ENCODE results near the gene RPS6KB2.
"Not testable (repeated sequence)": the region's sequence is repeated elsewhere in the genome, so short reads cannot be mapped to it uniquely, and the experiment has no call there.

Gene RPS6KB2

GRCh38 chr11:67423891-67424613 is 4.2 kb upstream of the RPS6KB2 start:
- DNase-seq (ENCODE audit: extremely low spot score), result no peak
- POLR2A ChIA-PET, result interaction anchor here (1.4 to 1.8 kb wide), 3 partner anchors 19 to 32 kb away, joined by 3 to 9 read pairs (median 3); partner anchors contain the start of genes CORO1B, PPP1CA and RAD9A
- TF ChIP-seq FOXM1 (IDR thresholded peaks at IDR 0.05; ENCODE audit: borderline replicate concordance) (no peak), CTBP1 (IDR thresholded peaks at IDR 0.05; ENCODE audit: borderline replicate concordance) (no peak), ARNT (IDR thresholded peaks at IDR 0.05) (no peak), LEF1 (IDR thresholded peaks at IDR 0.05; ENCODE audit: borderline replicate concordance) (no peak), SP1 (IDR thresholded peaks at IDR 0.05) (no peak), SUZ12 (IDR thresholded peaks at IDR 0.05) (no peak), L3MBTL2 (conservative IDR thresholded peaks at IDR 0.05) (no peak), NFRKB (IDR thresholded peaks at IDR 0.05) (no peak), TARDBP (IDR thresholded peaks at IDR 0.05) (no peak), HDGF (IDR thresholded peaks at IDR 0.05; ENCODE audit: borderline replicate concordance) (no peak), ELF4 (IDR thresholded peaks at IDR 0.05) (no peak), BHLHE40 (IDR thresholded peaks at IDR 0.05; ENCODE audit: borderline replicate concordance) (no peak)
- CTCF ChIA-PET, result no interaction called here

GRCh38 chr11:67427364-67427859 is 882 bp upstream of the RPS6KB2 start:
- CTCF ChIA-PET; DNase-seq (ENCODE audit: extremely low spot score): not testable (repeated sequence)
- POLR2A ChIA-PET, result interaction anchor here (1.2 to 3.2 kb wide), 3 partner anchors 8 to 36 kb away, joined by 3 to 11 read pairs (median 8); partner anchors contain the start of genes RAD9A and TBC1D10C

DNA sequence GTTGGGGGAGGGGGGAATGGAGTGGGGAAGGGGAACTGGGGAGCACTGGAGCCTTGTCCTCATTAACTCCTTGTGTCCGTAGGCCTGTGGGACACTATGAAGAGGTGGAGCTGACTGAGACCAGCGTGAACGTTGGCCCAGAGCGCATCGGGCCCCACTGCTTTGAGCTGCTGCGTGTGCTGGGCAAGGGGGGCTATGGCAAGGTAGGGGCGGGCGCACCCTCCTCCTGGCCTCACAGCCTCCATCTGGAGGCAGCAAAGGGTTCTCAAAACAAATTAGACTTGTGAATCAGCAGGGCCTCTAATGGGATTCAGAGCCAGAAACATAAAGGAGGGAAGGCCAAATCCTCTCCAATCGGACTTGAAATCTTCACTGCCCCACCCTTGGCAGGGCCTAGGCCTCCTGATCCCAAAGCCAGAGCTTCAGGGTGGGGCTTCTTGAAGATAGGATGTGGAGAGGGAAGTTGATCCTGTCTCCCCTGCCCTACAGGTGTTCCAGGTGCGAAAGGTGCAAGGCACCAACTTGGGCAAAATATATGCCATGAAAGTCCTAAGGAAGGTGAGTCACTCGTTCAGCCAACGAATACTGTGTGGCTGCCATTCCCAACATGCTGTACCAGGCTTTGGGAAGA is 859 bp downstream of the RPS6KB2 start:
- CTCF ChIA-PET, result no interaction called here
- no peak for TF ChIP-seq BHLHE40 (IDR thresholded peaks at IDR 0.05; ENCODE audit: borderline replicate concordance)
- no peak for DNase-seq (ENCODE audit: extremely low spot score)
- POLR2A ChIA-PET, result interaction anchor here (1.2 to 3.2 kb wide), 12 partner anchors 9 to 62 kb away, joined by 3 to 12 read pairs (median 6); partner anchors contain the start of genes CORO1B, PPP1CA, RAD9A and TMEM134

DNA sequence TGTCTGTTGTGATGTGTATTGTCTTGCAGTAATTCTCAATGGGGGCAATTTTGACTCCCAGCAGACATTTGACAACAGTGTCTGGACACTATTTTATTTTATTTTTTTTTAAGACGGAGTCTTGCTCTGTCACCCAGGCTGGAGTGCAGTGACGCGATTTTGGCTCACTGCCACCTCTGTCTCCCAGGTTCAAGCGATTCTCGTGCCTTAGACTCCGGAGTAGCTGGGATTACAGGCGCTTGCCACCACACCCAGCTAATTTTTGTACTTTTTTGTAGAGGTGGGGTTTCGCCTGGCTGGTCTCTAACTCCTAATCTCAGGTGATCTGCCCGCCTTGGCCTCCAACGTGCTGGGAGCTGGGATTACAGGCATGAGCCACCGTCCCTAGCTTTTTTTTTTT is 1.4 kb downstream of the RPS6KB2 start:
- ChIA-PET CTCF (no interaction called here), POLR2A (interaction anchor here (1.2 to 3.2 kb wide), 6 partner anchors 8 to 39 kb away, joined by 4 to 12 read pairs (median 8); partner anchors contain the start of genes PPP1CA and TMEM134)
- DNase-seq (ENCODE audit: extremely low spot score), result no peak
- TF ChIP-seq SUZ12 (IDR thresholded peaks at IDR 0.05), result no peak
- no peak for TF ChIP-seq BHLHE40 (IDR thresholded peaks at IDR 0.05; ENCODE audit: borderline replicate concordance)
- TF ChIP-seq TARDBP (IDR thresholded peaks at IDR 0.05), result no peak
- no peak for TF ChIP-seq FOXM1 (IDR thresholded peaks at IDR 0.05; ENCODE audit: borderline replicate concordance)
- no peak for TF ChIP-seq HDGF (IDR thresholded peaks at IDR 0.05; ENCODE audit: borderline replicate concordance)
- TF ChIP-seq ELF4 (IDR thresholded peaks at IDR 0.05), result no peak
- TF ChIP-seq FOXK2 (IDR thresholded peaks at IDR 0.05), result no peak
- TF ChIP-seq LEF1 (IDR thresholded peaks at IDR 0.05; ENCODE audit: borderline replicate concordance), result no peak

- ChIA-PET CTCF (interaction anchor here (0.6 to 0.7 kb wide), 2 partner anchors 11 to 177 kb away, joined by 3 to 7 read pairs; no protein-coding TSS in a partner anchor), POLR2A (interaction anchor here (1.0 kb wide), 1 partner anchor 34 kb away, joined by 3 read pairs; no protein-coding TSS in a partner anchor)
- no peak for DNase-seq (ENCODE audit: extremely low spot score)
- TF ChIP-seq CTBP1 (IDR thresholded peaks at IDR 0.05; ENCODE audit: borderline replicate concordance), result no peak
- no peak for TF ChIP-seq L3MBTL2 (conservative IDR thresholded peaks at IDR 0.05)
- no peak for TF ChIP-seq BHLHE40 (IDR thresholded peaks at IDR 0.05; ENCODE audit: borderline replicate concordance)
- no peak for TF ChIP-seq FOXM1 (IDR thresholded peaks at IDR 0.05; ENCODE audit: borderline replicate concordance)
- TF ChIP-seq TARDBP (IDR thresholded peaks at IDR 0.05), result no peak
- TF ChIP-seq ELF4 (IDR thresholded peaks at IDR 0.05), result no peak
- TF ChIP-seq ZNF384 (IDR thresholded peaks at IDR 0.05), result no peak
- no peak for TF ChIP-seq NFRKB (IDR thresholded peaks at IDR 0.05)
- no peak for TF ChIP-seq ARNT (IDR thresholded peaks at IDR 0.05)
- TF ChIP-seq LEF1 (IDR thresholded peaks at IDR 0.05; ENCODE audit: borderline replicate concordance), result no peak
- TF ChIP-seq SUZ12 (IDR thresholded peaks at IDR 0.05), result no peak
Measured at GRCh38 chr11:67431346-67432249, 3.3 kb downstream of the RPS6KB2 start.

- ChIA-PET CTCF (no interaction called here), POLR2A (interaction anchor here (1.0 kb wide), 1 partner anchor 33 kb away, joined by 3 read pairs; no protein-coding TSS in a partner anchor)
- TF ChIP-seq CTBP1 (IDR thresholded peaks at IDR 0.05; ENCODE audit: borderline replicate concordance) (no peak), BHLHE40 (IDR thresholded peaks at IDR 0.05; ENCODE audit: borderline replicate concordance) (no peak), L3MBTL2 (conservative IDR thresholded peaks at IDR 0.05) (no peak), FOXM1 (IDR thresholded peaks at IDR 0.05; ENCODE audit: borderline replicate concordance) (no peak), SUZ12 (IDR thresholded peaks at IDR 0.05) (no peak), ARNT (IDR thresholded peaks at IDR 0.05) (no peak), ZNF384 (IDR thresholded peaks at IDR 0.05) (no peak), TARDBP (IDR thresholded peaks at IDR 0.05) (no peak), NFRKB (IDR thresholded peaks at IDR 0.05) (no peak), FOXK2 (IDR thresholded peaks at IDR 0.05) (no peak), ELF4 (IDR thresholded peaks at IDR 0.05) (no peak), HDGF (IDR thresholded peaks at IDR 0.05; ENCODE audit: borderline replicate concordance) (no peak), SP1 (IDR thresholded peaks at IDR 0.05) (no peak), FOXA1 (IDR thresholded peaks at IDR 0.05) (no peak), LEF1 (IDR thresholded peaks at IDR 0.05; ENCODE audit: borderline replicate concordance) (no peak), PKNOX1 (IDR thresholded peaks at IDR 0.05) (no peak)
- DNase-seq (ENCODE audit: extremely low spot score), result no peak
Measured at GRCh38 chr11:67432655-67433349, 4.5 kb downstream of the RPS6KB2 start.
